ENCODE results near the gene FUOM.
A peak's percentile ranks its signal among the peaks of the same experiment; 100 is the strongest.

The FUOM gene

GRCh38 chr10:133310399-133310755, 47.4 kb downstream of the FUOM start:
- no peak for DNase-seq (ENCODE audit: low spot score)

DNA sequence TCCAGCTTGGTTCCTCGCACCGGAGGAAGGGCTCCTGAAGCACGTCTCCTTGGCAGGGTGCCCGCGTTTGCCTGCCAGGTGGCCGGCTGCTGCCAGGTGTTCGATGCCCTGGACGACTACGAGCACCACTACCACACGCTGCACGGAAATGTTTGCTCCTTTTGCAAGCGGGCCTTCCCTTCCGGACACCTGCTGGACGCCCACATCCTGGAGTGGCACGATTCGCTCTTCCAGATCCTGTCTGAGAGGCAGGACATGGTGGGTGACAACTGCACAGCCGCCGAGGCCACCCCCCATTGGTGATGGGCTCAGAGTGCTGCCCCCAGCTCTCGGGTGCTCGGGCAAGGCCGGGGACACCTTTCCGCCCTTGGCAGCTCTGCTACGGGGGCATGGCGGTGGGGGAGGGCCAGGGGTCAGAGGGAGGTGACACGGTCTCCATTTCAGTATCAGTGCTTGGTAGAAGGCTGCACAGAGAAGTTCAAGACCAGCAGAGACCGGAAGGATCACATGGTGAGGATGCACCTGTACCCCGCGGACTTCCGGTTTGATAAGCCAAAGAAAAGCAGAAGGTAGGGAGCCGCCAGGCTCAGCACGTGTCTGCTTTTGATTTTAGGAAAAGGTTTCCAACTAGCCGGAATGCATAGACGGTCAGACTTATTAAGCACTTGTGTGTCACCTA, 48.0 kb downstream of the FUOM start:
- DNase-seq (ENCODE audit: low spot score), result no peak

DNA sequence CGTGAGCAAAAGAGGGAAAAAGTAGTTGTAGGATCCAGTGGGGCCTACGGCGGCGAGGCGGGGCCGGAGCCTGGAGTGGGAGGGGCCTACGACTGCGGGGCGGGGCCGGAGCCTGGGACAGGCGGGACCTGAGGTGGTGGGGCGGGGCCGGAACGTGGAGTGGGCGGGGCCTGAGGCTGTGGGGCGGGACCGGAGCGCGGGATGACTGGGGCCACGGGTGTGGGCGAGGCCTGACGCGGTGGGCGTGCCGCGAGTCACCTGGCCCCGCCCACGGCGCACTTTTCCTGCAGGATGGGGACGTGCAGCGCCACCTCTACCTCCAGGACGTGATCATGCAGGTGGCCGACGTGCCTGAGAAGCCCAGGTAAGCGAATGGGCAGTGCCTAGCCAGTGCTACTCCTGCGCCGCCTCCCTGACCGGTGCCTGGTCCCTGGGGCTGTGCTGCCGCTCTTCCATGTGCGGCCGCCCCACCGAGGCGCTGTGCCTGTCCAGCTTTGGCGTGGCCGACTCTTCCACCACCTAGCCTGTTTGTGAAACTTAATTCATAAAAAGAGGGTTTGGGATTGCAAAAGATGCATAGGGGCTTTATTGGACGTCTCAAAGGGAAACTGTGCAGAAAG, 48.6 kb downstream of the FUOM start:
- DNase-seq (ENCODE audit: low spot score), result peak; percentile 92

GRCh38 chr10:133308421-133309099, 49.3 kb downstream of the FUOM start, which contains the start of the genes TUBGCP2 and ZNF511:
TSS of gene TUBGCP2 (minus strand) at chr10:133308872. CDS start at chr10:133302941, 5,931 bp downstream.
TSS of gene ZNF511 (plus strand) at chr10:133308914. CDS start at chr10:133308944, 30 bp downstream.
- peak; percentile 91 for DNase-seq (ENCODE audit: low spot score)

- DNase-seq (ENCODE audit: low spot score), result peak; percentile 35
Measured at GRCh38 chr10:133307776-133308420, 49.9 kb downstream of the FUOM start.

- DNase-seq (ENCODE audit: low spot score), result no peak
Measured at GRCh38 chr10:133306941-133307379, 50.9 kb downstream of the FUOM start.

DNA sequence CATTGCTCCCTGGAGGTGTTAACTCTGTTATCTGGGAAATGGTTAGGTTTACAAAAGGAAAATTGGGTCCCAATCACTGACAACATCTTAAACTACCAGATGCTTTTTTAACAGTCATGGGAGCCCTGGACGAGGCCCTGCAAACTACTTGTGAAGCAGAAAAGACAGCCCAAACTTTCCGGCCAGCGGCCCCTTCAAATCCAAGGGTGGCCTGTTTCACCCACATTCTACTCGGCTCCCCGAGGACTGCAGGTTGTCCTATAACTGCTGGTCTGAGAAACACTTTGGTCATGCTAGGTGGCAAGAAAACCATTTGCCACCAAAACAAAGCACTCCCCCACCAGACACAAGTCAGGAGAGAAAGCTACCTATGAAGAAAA, 51.7 kb downstream of the FUOM start:
- no peak for DNase-seq (ENCODE audit: low spot score)

All from hepatic stellate cell (primary cell).